ENCODE data around the gene QRICH2. TPM values are rescaled to one million over a fixed set of nuclear protein-coding genes. Genes with fewer than 3 reads are reported as not detected.
"Not testable (repeated sequence)": the region's sequence is repeated elsewhere in the genome, so short reads cannot be mapped to it uniquely, and the experiment has no call there.

QRICH2 gene
- total and polyA plus RNA-seq, 4 donors: 0.56 to 6.1 (median 0.67) TPM

- DNase-seq (ENCODE audit: low spot score): no peak
- no peak for TF ChIP-seq GABPA (IDR thresholded peaks at IDR 0.05 in 1 of 2, conservative IDR thresholded peaks at IDR 0.05 in 1 of 2)
- no peak for TF ChIP-seq HNF4A (conservative IDR thresholded peaks at IDR 0.05)
- TF ChIP-seq RXRA (IDR thresholded peaks at IDR 0.05): no peak
- no peak for TF ChIP-seq EGR1 (IDR thresholded peaks at IDR 0.05; ENCODE audit: low read depth in 2 of 2)
- no peak for TF ChIP-seq RAD21 (IDR thresholded peaks at IDR 0.05)
- TF ChIP-seq TAF1 (conservative IDR thresholded peaks at IDR 0.05): no peak
- TF ChIP-seq FOXA2 (IDR thresholded peaks at IDR 0.05): no peak
- TF ChIP-seq HNF4G (IDR thresholded peaks at IDR 0.05): no peak
- peaks cover 10 to 45% (median 29%) of the 10 kb centered on the region in 4 donors for H3K36me3 ChIP-seq (ENCODE audit: control insufficient read depth in 4 of 4, insufficient read depth in 3 of 4, low read depth in 1 of 4, low read length in 3 of 4)
- no peak overlapping the region for H3K9ac ChIP-seq (ENCODE audit: low read depth in 1 of 2, low read length in 2 of 2)
- no peaks in the 10 kb centered on the region for H3K9me3 ChIP-seq (ENCODE audit: control insufficient read depth in 4 of 4, low read length in 3 of 4)
- H3K4me3 ChIP-seq (ENCODE audit: low read depth in 1 of 3, low read length in 3 of 3): no peak overlapping the region
- H3K4me1 ChIP-seq (ENCODE audit: control insufficient read depth in 4 of 4, insufficient read depth in 4 of 4, low read length in 3 of 4): no peaks in the 10 kb centered on the region
- no peaks in the 10 kb centered on the region for H3K27me3 ChIP-seq (ENCODE audit: control insufficient read depth in 4 of 4, insufficient read depth in 4 of 4, low read length in 3 of 4)
- H3K27ac ChIP-seq (ENCODE audit: low read depth in 1 of 2, low read length in 2 of 2): no peak overlapping the region
- 87% methylated on average over 9 of the region's 9 CpGs for WGBS
These were observed 4.7 kb upstream of the QRICH2 start for GRCh38 chr17:76312735-76313134.

GRCh38 chr17:76309461-76309860 is 1.4 kb upstream of the QRICH2 start:
- DNase-seq (ENCODE audit: low spot score): no peak
- 93% methylated on average over 4 of the region's 4 CpGs for WGBS
- H3K27ac ChIP-seq (ENCODE audit: low read depth in 1 of 2, low read length in 2 of 2): no peak overlapping the region
- TF ChIP-seq ATF3 (IDR thresholded peaks at IDR 0.05) (no peak), GABPA (IDR thresholded peaks at IDR 0.05 in 1 of 2, conservative IDR thresholded peaks at IDR 0.05 in 1 of 2) (no peak), HNF4G (IDR thresholded peaks at IDR 0.05) (no peak), EGR1 (IDR thresholded peaks at IDR 0.05; ENCODE audit: low read depth in 2 of 2) (no peak), CTCF (IDR thresholded peaks at IDR 0.05; ENCODE audit: low read depth, low read length, missing input control) (no peak)
- no peak overlapping the region for H3K9ac ChIP-seq (ENCODE audit: low read depth in 1 of 2, low read length in 2 of 2)
- no peaks in the 10 kb centered on the region for H3K9me3 ChIP-seq (ENCODE audit: control insufficient read depth in 4 of 4, low read length in 3 of 4)
- no peak overlapping the region for H3K4me3 ChIP-seq (ENCODE audit: low read depth in 1 of 3, low read length in 3 of 3)
- H3K27me3 ChIP-seq (ENCODE audit: control insufficient read depth in 4 of 4, insufficient read depth in 4 of 4, low read length in 3 of 4): no peaks in the 10 kb centered on the region
- H3K36me3 ChIP-seq (ENCODE audit: control insufficient read depth in 4 of 4, insufficient read depth in 3 of 4, low read depth in 1 of 4, low read length in 3 of 4): peaks cover 7 to 43% (median 27%) of the 10 kb centered on the region in 4 donors
- H3K4me1 ChIP-seq (ENCODE audit: control insufficient read depth in 4 of 4, insufficient read depth in 4 of 4, low read length in 3 of 4): no peaks in the 10 kb centered on the region

GRCh38 chr17:76307299-76307965 is 644 bp downstream of the QRICH2 start:
- H3K27ac ChIP-seq (ENCODE audit: low read depth in 1 of 2, low read length in 2 of 2): no peak overlapping the region
- no peaks in the 10 kb centered on the region for H3K27me3 ChIP-seq (ENCODE audit: control insufficient read depth in 4 of 4, insufficient read depth in 4 of 4, low read length in 3 of 4)
- no peak overlapping the region for H3K4me3 ChIP-seq (ENCODE audit: low read depth in 1 of 3, low read length in 3 of 3)
- H3K9ac ChIP-seq (ENCODE audit: low read depth in 1 of 2, low read length in 2 of 2): no peak overlapping the region
- peaks cover 7 to 28% (median 17%) of the 10 kb centered on the region in 4 donors for H3K36me3 ChIP-seq (ENCODE audit: control insufficient read depth in 4 of 4, insufficient read depth in 3 of 4, low read depth in 1 of 4, low read length in 3 of 4)
- no peaks in the 10 kb centered on the region for H3K9me3 ChIP-seq (ENCODE audit: control insufficient read depth in 4 of 4, low read length in 3 of 4)
- H3K4me1 ChIP-seq (ENCODE audit: control insufficient read depth in 4 of 4, insufficient read depth in 4 of 4, low read length in 3 of 4): no peaks in the 10 kb centered on the region
- WGBS: 97% methylated on average over 58 of the region's 58 CpGs
- no peak for DNase-seq (ENCODE audit: low spot score)
- TF ChIP-seq FOXA2 (IDR thresholded peaks at IDR 0.05) (no peak), JUND (IDR thresholded peaks at IDR 0.05) (no peak), HNF4A (conservative IDR thresholded peaks at IDR 0.05) (no peak), CTCF (IDR thresholded peaks at IDR 0.05; ENCODE audit: low read depth, low read length, missing input control) (no peak), MAX (IDR thresholded peaks at IDR 0.05) (no peak)

- not testable (repeated sequence) for H3K9ac ChIP-seq (ENCODE audit: low read depth in 1 of 2, low read length in 2 of 2); H3K36me3 ChIP-seq (ENCODE audit: control insufficient read depth in 4 of 4, insufficient read depth in 3 of 4, low read depth in 1 of 4, low read length in 3 of 4); H3K27me3 ChIP-seq (ENCODE audit: control insufficient read depth in 4 of 4, insufficient read depth in 4 of 4, low read length in 3 of 4); H3K4me1 ChIP-seq (ENCODE audit: control insufficient read depth in 4 of 4, insufficient read depth in 4 of 4, low read length in 3 of 4); H3K4me3 ChIP-seq (ENCODE audit: low read depth in 1 of 3, low read length in 3 of 3); H3K9me3 ChIP-seq (ENCODE audit: control insufficient read depth in 4 of 4, low read length in 3 of 4); DNase-seq (ENCODE audit: low spot score); H3K27ac ChIP-seq (ENCODE audit: low read depth in 1 of 2, low read length in 2 of 2)
- WGBS: 96% methylated on average over 3 of the region's 3 CpGs
These were observed 3.0 kb downstream of the QRICH2 start for GRCh38 chr17:76305135-76305454.

Measured in liver (tissue), 9 donors.